Breast epithelium (tissue), 4 donors: ENCODE results near the gene CNP. TPM values are rescaled to one million over a fixed set of nuclear protein-coding genes. Genes with fewer than 3 reads are reported as not detected.
"Not testable (repeated sequence)": the region's sequence is repeated elsewhere in the genome, so short reads cannot be mapped to it uniquely, and the experiment has no call there.

Experiments
- DNase-seq, 2 donors: peaks; one replicate each; pipeline ENCODE4 v3.0.0-alpha.2; 2019; ENCODE audit warnings: low spot score in 2 of 2
- H3K27ac ChIP-seq, 2 donors: fragments of 200-600 bp; sonication (generic) in 1 of 2; one replicate each; pipeline ENCODE4 v1.5.1; 2016 to 2019; ENCODE audit warnings: mild to moderate bottlenecking in 1 of 2
- H3K27me3 ChIP-seq, 2 donors: fragments of 200-600 bp; sonication (generic) in 1 of 2; one replicate each; pipeline versions ENCODE4 v1.5.1 to v1.6.0; 2017 to 2019; ENCODE audit warnings: control low read depth in 1 of 2, mild to moderate bottlenecking in 1 of 2
- H3K36me3 ChIP-seq: fragments of 200-600 bp; one replicate; pipeline ENCODE4 v1.5.1; 2019
- H3K4me1 ChIP-seq, 2 donors: fragments of 200-600 bp; sonication (generic); one replicate each; pipeline ENCODE4 v1.5.1; 2016 to 2019; ENCODE audit warnings: control low read depth in 1 of 2
- H3K4me3 ChIP-seq, 3 donors: fragments of 200-600 bp; sonication (generic); 1 replicate in 2 of 3; 2 replicates in 1 of 3; pipeline ENCODE4 v1.5.1; 2016 to 2019; ENCODE audit warnings: mild to moderate bottlenecking in 3 of 3, moderate library complexity in 2 of 3
- H3K9me3 ChIP-seq, 2 donors: fragments of 200-600 bp; sonication (generic) in 1 of 2; one replicate each; pipeline ENCODE4 v1.5.1; 2016 to 2019; ENCODE audit warnings: control low read depth in 1 of 2
- CTCF ChIP-seq, 3 donors: fragments of 450-650 bp; IDR thresholded peaks; one replicate each; pipeline ENCODE4 v1.5.1; 2016 to 2017; ENCODE audit warnings: antibody characterized with exemption in 3 of 3, mild to moderate bottlenecking in 3 of 3, moderate library complexity in 3 of 3
- POLR2A ChIP-seq: fragments of 450-650 bp; IDR thresholded peaks from one replicate; pipeline ENCODE4 v1.6.1; 2016; ENCODE audit warnings: antibody characterized with exemption, mild to moderate bottlenecking, moderate library complexity
- POLR2AphosphoS5 ChIP-seq, 3 donors: sonication (generic); formaldehyde crosslinking; IDR thresholded peaks; one replicate each; pipeline ENCODE4 v1.6.1; 2017; ENCODE audit warnings: antibody characterized with exemption in 3 of 3
- intact Hi-C: fragments of 100-400 bp; cut with DNase I; formaldehyde crosslinking; loops from one replicate; pipeline ENCODE4 v1.15.1; 2023; ENCODE audit warnings: low total_unique reads
- total RNA-seq, 3 donors: library from RNA; depleted of rRNA; stranded (reverse); fragments of >200 nt; gene quantifications; one replicate each; pipeline ENCODE4 v1.1.0, GENCODE V29; 2016

Gene CNP
- total RNA-seq, 3 donors from 2014 or later = 51.8 to 55.5 (median 53.7) TPM

DNA sequence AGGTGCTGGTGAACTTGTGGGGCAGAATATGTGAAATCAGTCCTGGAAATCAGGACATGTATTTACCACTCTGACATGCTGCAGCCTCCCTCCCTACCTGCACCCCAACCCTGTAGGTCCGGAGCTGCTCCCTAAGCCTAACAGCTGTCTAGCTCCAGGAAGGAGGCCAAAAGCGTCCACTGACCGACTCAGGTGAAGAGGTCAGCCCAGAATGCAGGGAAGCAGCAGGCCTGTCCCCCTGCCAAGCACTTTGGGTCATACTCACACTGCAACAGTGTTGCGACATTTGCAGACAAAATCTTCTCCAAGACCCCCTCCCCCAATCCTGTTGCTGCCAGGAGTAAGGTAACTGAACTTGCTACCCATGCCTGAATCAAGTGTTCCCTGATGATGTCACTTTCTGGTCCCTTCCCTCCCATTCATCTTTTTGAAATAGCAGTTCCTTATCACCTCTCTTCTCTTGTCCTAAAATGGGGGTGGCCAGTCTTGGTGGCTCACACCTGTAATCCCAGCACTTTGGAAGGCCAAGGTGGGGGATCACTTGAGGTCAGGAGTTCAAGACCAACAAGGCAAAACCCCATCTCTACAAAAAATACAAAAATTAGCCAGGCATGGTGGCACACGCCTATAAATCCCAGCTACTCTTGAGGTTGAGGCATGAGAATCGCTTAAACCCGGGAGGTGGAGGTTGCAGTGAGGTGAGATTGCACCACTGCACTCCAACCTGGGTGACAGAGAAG is 46.6 kb upstream of the CNP start:
- Histone ChIP-seq H3K27ac (peak overlapping the region; percentile 89 to 92), H3K4me3 (peak overlapping the region in 2 of 3 donors; percentile 92 to 97), H3K9me3 (no peaks in the 10 kb centered on the region), H3K27me3 (no peaks in the 10 kb centered on the region), H3K36me3 (no peaks in the 10 kb centered on the region), H3K4me1 (peaks cover 6 to 17% of the 10 kb centered on the region in 2 donors)
- intact Hi-C loops = no loop called here
- DNase-seq = no peak
- TF ChIP-seq POLR2A = no peak
- no peak for TF ChIP-seq POLR2AphosphoS5 (IDR thresholded peaks at IDR 0.05)

GRCh38 chr17:41920580-41920955 is 46.0 kb upstream of the CNP start:
- Histone ChIP-seq H3K27me3 (no peaks in the 10 kb centered on the region), H3K4me1 (peaks cover 6 to 17% of the 10 kb centered on the region in 2 donors), H3K4me3 (no peak overlapping the region), H3K9me3 (no peaks in the 10 kb centered on the region), H3K27ac (no peak overlapping the region), H3K36me3 (no peaks in the 10 kb centered on the region)
- intact Hi-C loops = no loop called here
- no peak for TF ChIP-seq POLR2AphosphoS5 (IDR thresholded peaks at IDR 0.05)
- no peak for TF ChIP-seq POLR2A
- TF ChIP-seq CTCF (IDR thresholded peaks at IDR 0.05) = no peak
- no peak for DNase-seq

DNA sequence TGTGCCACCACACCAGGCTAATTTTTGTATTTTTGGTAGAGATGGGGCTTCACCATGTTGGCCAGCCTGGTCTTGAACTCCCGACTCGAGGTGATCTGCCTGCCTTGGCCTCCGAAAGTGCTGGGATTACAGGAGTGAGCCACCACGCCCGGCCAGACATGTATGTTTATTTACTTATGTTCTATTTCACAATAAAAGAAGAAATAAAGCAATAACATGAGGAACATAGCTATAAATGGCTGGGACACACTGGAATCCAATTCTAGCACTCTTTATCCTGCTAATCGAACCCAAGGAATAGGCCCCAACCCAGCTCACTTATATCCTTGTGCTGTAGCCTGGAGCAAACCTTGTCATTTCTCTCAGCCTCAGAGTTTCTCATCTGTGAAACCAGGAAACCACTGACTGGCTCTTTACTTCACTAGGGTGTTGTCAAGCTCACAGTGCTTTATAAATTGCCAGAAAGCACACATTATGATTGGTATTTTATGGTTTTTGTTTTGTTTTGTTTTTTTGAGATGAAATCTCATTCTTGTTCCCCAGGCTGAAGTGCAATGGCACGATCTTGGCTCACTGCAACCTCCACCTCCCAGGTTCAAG is 40.5 kb upstream of the CNP start:
- H3K9me3 ChIP-seq = no peaks in the 10 kb centered on the region
- TF ChIP-seq POLR2AphosphoS5 (IDR thresholded peaks at IDR 0.05) (no peak), POLR2A (no peak), CTCF (IDR thresholded peaks at IDR 0.05) (no peak)
- H3K27ac ChIP-seq = no peak overlapping the region
- DNase-seq = no peak
- H3K27me3 ChIP-seq = no peaks in the 10 kb centered on the region
- H3K4me3 ChIP-seq = no peak overlapping the region
- intact Hi-C loops = no loop called here
- peaks cover 0 to 7% of the 10 kb centered on the region in 2 donors for H3K4me1 ChIP-seq
- H3K36me3 ChIP-seq = no peaks in the 10 kb centered on the region

- peaks cover 0 to 7% of the 10 kb centered on the region in 2 donors for H3K4me1 ChIP-seq
- no peaks in the 10 kb centered on the region for H3K27me3 ChIP-seq
- TF ChIP-seq CTCF (IDR thresholded peaks at IDR 0.05) = no peak
- TF ChIP-seq POLR2A = no peak
- TF ChIP-seq POLR2AphosphoS5 (IDR thresholded peaks at IDR 0.05) = no peak
- H3K36me3 ChIP-seq = no peaks in the 10 kb centered on the region
- H3K27ac ChIP-seq = no peak overlapping the region
- intact Hi-C loops = no loop called here
- no peaks in the 10 kb centered on the region for H3K9me3 ChIP-seq
- DNase-seq = no peak
- H3K4me3 ChIP-seq = no peak overlapping the region
Measured at GRCh38 chr17:41928693-41929251, 37.8 kb upstream of the CNP start.

- TF ChIP-seq POLR2A = no peak
- TF ChIP-seq POLR2AphosphoS5 (IDR thresholded peaks at IDR 0.05) = peak; percentile 65 to 84 (median 71)
- peak; percentile 33 to 81 (median 62) for TF ChIP-seq CTCF (IDR thresholded peaks at IDR 0.05)
- Histone ChIP-seq H3K36me3 (no peaks in the 10 kb centered on the region), H3K4me1 (peaks cover 0 to 7% of the 10 kb centered on the region in 2 donors), H3K4me3 (peak within 1 kb of the TSS; percentile 44 to 71 (median 65)), H3K27me3 (no peaks in the 10 kb centered on the region), H3K27ac (peak within 1 kb of the TSS; percentile 83 to 87), H3K9me3 (no peaks in the 10 kb centered on the region)
- intact Hi-C loops = no loop called here
- DNase-seq = peak; percentile 94 to 96
Measured at GRCh38 chr17:41930009-41930832, 36.4 kb upstream of the CNP start, which contains the start of gene ODAD4. ODAD4 (plus strand) TSS chr17:41930617; CDS start chr17:41930724, 107 bp downstream.

DNA sequence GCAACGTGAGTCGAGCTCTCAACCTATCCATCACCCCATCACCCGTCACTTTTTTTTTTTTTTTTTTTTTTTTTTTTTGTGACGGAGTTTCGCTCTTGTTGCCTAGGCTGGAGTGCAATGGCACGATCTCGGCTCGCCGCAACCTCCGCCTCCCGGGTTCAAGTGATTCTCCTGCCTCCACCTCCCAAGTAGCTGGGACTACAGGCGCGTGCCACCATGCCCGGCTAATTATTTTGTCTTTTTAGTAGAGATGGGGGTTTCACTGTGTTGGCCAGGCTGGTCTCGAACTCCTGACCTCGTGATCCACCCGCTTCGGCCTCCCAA is 35.8 kb upstream of the CNP start:
- intact Hi-C loops, H3K4me1 ChIP-seq, H3K36me3 ChIP-seq, DNase-seq, H3K27me3 ChIP-seq, H3K9me3 ChIP-seq: not testable (repeated sequence)
- Histone ChIP-seq H3K4me3 (peak overlapping the region; percentile 44 to 71 (median 65)), H3K27ac (peak overlapping the region; percentile 83 to 87)

DNA sequence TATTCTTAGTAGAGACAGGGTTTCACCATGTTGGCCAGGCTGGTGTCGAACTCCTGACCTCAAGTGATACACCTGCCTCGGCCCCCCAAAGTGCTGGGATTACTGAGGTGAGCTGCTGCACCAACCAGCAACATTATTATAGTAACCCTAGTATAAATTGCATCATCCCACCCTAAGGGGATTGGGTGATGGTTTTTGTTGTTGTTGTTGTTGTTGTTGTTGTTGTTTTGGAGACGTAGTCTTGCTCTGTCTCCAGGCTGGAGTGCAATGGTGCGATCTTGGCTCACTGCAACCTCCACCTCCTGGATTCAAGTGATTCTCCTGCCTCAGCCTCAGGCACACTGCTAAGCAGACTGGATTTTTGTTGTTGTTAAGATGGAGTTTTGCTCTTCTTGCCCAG is 34.9 kb upstream of the CNP start:
- H3K4me3 ChIP-seq, H3K36me3 ChIP-seq, intact Hi-C loops, H3K4me1 ChIP-seq, H3K27me3 ChIP-seq, H3K27ac ChIP-seq, DNase-seq, H3K9me3 ChIP-seq: not testable (repeated sequence)
